ENCODE data around the gene RPRD2.

RPRD2 gene

DNA sequence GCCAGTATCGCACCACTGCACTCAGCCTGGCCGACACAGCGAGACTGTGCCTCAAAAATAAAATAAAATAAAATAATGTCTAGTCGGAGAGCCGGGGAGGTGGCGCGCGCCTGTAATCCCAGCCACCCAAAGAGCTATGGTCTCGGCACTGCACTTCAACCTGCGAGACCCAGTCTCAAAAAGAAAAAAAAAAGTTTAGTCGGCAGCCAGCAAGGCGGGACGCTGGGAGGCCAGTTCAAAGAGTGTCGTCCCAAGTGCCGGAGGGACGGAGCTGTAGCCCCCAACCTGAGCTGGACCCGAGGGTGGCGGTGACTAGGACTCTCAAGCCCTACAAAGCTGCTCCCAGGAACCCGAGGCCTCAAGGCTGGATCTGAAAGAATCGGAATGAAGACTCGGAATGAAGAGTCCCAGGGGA is 151.0 kb downstream of the RPRD2 start:
- DNase-seq (ENCODE audit: low read depth), result no peak

DNA sequence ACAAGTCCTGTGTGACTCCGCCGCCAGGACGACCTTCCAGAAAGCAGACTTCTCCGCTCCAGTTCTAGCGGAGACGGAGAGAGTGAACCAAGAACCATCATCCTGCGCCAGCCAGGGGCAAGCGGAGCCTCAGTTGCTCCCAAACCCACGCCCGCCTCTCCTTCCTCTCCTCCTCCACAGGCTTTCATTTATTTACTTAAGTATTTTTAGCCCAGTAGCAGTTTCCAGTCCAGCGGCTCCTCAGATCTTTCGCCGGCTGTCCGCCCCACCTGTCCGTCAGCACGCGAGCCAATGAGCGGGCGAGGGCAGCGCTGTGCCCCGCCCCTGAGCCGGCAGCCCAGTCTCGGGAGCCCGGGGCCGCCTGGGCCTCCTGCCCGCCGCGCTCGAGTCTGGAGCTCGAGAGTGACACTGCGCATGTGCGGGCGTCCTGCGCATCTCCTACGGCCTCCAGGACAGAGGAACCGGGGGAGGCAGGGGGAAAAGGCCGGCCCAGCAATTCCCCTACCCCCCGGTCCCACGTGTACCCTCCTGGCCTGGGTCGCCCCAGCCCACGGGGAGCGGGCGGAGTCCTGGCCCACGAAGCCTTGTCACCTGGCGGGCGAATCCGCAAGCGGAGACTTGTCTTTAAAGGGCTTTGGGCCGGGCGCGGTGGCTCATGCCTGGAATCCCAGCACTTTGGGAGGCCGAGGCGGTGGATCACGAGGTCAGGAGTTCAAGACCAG is 151.5 kb downstream of the RPRD2 start, which contains the start of gene FALEC:
Gene FALEC, plus strand, starts transcription at position 425 of the 722 bp plus-strand sequence.
- DNase-seq (ENCODE audit: low read depth), result peak; percentile 85

DNA sequence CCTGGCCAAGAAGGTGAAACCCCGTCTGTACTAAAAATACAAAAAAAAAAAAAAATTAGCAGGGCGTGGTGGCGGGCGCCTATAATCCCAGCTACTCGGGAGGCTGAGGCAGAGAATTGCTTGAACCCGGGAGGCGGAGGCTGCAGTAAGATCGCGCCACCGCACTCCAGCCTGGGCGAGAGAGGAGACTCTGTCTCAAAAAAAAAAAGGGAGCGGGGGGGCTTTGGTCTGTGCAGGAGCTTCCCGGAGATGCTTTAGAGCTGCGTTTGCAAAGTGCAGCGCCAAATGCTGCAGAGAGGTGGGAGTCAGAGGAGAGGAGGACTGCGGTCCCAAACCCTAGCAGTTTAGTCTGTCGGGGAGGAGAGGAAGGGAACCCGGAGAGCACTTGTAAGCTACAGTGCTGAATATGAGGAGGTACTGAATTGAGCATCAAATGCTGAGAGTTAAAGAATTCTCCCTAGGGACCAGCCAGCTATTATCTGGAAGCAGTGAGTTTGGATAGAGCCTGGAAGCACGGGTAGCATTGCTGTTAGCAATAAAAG is 152.2 kb downstream of the RPRD2 start:
- DNase-seq (ENCODE audit: low read depth), result no peak

DNA sequence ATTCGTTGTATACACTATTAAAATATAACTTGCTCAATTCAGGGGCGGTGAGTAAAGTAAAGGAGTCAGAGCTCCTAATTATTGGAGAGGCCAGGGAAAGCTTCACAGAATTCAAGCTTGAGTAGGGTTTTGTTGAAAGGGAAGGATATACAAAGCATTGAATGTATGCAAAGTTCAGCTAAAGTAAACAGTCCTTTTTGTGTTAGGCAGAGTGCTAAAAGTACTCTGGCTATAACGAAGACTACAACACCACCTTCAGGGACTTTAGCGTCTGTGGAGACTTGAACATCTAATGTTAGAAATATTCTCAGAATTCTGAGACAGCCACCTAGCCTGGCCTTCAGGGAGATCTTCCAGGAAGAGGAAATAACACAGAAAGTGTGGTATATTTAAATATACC is 152.7 kb downstream of the RPRD2 start:
- no peak for DNase-seq (ENCODE audit: low read depth)

DNA sequence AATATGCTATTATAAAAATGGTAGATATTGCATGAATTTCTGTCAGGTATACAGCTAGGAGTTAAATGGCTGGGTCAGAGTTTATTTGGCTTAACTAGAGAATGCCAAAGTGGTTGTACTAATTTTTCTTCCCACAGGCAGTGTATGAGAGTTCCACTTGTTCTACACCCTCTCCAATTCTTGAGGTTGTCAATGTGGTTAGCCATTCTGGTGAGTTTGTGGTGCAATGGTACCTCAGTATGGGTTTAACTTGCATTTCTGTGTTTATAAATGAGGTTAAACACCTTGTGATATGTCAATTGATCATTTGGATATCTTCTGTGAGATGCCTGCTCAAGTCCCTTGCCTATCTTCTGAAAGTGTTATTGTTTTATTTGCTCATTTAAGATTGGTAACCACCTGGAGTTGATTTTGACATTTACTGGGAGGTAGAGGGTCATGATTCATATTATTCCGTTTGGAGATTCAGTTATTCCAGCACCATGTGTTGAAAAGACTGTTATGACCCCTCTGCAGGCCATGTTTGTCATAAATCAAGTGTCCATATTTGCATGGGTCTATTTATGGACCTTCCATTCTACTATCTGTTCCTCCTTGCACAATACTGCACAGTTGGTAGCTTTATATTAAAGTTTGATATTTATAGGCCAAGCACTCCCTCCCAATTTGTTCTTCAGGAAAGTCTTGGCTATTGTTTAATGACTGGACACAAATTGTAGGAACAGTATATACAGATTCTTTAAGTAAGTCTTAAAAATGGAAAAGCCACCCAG is 157.4 kb downstream of the RPRD2 start:
- DNase-seq (ENCODE audit: low read depth), result no peak

- no peak for DNase-seq (ENCODE audit: low read depth)
These were observed 161.4 kb downstream of the RPRD2 start for GRCh38 chr1:150525348-150525747.
